GM18505 (cell line): ENCODE results near the gene SSR4.

Source experiments
- ATAC-seq: cut with Tn5 transposase; IDR thresholded peaks from one replicate; pipeline ENCODE4 v1.9.1; 2021; ENCODE audit not compliant: unreplicated experiment
- POLR2A ChIP-seq: IDR thresholded peaks from 4 replicates; pipeline ENCODE4 v1.6.1; 2011; ENCODE audit warnings: borderline replicate concordance; ENCODE audit not compliant: insufficient read depth, insufficient read length; ENCODE audit errors: extremely low read depth

SSR4 gene

DNA sequence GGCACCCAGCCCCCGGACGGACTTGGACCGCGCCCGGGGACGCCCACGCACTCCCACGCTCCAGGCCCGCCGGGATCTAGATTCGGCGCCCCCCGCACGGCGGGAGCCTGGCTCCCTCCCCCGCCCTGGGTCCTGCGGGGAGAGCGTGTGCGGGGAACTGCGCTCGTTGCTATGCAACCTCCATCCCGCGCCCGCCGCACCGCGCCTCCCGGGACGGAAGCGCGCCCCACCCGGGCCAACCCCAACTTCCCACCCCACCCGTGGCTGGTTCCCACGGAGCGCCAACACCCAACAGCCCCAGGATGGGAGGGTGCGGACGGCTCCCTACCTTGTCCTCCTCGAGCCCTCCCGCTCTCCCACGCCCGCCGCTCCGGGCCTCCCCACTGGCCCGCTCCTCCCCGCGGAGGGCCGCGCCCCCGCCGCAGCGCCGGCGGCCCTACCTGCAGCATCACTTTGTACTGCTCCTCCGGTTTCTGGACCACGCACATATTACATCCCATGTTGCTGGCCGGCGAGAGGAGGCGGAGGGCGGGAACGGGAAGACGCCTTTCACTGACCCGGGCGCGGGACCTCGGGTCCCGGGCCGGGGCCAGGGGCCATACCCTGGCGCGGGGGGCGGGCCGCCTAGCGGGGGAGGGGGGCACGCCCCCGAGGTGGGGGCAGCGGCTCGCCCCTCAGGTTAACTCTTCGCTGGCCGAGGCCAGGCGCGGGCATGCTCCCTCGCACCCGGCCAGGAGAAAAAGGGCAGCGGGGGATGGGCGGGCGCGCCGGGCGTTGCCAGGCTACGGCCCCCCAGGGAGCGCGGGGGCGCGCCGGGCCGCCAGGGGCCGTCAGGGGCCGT is 35.6 kb downstream of the SSR4 start, which contains the start of gene PDZD4:
PDZD4 (minus strand) TSS at position 746 of the 841 bp plus-strand sequence; CDS start at position 500, 246 bp downstream.
- no peak for TF ChIP-seq POLR2A
- ATAC-seq: no peak

DNA sequence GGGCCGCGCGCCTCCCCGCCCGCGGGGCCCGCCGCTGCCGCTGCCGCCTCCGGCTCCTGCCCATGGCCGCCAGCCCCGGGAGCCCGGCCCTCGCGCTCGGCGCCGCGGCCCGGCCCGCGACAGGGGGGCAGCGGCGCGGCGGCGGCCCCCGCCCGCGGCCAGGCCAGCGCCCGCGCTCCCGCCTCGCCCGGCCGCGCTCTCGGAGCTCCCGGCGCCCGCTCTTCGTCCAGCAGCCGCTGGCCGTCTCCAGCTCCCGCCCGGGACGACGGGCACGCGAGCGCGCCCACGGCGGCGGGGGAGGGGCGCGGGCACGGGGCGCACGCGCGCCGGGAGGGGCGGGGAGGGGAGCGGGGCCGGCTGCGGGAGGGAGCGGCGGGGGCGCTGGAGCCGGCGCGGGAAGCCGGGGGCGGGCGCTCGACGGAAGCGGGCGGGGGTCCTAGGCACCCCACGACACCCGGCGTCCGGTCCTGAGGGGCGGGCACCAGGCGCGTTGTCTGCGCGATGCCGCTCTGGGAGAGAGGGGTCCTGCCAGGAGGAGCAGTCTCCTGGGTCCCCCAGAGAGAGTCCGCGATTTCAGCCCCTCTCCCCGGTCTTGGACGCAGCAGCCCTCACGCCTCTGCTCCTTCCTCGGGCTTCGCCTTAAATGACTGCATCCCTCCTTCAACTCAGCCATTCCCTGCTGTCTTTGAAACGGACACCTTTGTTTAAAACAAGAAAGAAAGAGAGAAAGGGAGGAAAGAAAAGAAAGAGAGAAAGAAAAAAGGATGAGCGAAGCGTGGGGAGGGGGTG is 36.4 kb downstream of the SSR4 start:
- no peak for ATAC-seq
- TF ChIP-seq POLR2A: no peak

DNA sequence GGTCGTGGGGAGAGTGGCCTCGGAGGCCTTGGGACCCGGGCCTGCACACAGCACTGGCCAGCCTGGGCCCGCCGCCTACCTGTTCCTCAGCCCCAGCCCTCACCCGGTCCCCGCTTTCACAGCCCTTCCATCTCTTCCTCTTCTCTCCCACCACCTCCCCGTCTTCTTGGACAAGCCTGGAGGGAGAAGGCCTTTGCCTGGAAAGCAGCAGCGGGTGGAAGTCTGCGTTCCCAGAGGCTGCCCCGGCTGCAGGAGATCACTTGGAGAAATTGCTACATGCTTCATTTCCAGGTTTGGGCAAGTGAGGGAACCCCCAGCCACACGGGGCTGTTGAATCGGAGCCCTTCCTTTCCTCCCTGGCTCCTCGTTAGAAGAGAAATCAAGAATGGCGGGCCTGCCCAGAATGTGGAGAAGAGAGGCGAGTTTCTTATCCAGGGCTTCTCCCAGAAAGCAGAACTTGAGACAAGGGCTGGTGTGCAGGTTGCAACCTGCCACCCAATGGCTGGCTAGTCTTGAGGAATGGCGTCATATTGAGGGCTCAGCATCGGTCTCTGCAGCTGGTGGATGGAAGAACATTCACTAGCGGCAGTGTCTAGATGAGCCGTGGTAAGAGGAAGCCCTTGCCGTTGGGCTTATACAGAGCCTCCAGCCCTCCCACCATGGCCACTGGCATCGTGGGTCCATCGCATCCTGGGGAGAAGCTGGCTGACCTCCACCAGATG is 37.1 kb downstream of the SSR4 start:
- ATAC-seq: no peak
- no peak for TF ChIP-seq POLR2A

DNA sequence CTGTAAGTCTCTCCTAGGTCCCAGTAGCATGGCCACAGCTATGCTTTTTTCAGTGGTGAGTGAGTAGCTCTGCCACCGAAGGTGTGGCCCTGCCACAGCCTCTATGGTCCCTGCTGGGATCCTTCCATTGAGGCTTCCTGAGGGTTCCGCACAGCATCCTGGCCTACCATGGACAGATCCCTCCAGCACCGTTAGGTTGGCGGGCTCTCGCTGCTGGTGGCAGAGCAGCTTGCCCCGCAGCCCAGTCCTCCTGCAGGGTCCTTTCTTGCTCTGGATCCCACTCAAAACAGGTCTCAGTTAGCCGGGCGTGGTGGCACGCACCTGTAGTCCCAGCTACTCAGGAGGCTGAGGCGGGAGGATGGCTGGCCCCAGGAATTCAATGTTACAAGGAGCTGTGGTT is 38.3 kb downstream of the SSR4 start:
- TF ChIP-seq POLR2A: no peak
- no peak for ATAC-seq

DNA sequence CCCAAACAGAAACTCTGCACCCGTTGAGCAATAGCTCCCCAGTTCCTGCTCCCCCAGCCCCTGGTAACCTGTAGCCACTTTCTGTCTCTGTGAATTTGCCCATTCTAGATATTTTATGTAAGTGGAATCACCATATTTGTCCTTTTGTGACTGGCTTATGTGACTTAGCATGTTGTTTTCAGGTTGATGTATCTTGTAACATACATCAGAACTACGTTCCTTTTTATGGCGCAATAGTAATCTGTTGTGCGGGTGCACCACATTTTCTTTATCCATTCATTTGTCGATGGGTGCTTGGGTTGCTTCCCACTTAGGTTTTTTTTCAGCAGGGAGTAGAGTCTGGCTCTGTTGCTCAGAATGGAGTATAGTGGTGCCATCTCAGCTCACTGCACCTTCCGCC is 42.5 kb downstream of the SSR4 start:
- ATAC-seq: no peak
- TF ChIP-seq POLR2A: no peak

DNA sequence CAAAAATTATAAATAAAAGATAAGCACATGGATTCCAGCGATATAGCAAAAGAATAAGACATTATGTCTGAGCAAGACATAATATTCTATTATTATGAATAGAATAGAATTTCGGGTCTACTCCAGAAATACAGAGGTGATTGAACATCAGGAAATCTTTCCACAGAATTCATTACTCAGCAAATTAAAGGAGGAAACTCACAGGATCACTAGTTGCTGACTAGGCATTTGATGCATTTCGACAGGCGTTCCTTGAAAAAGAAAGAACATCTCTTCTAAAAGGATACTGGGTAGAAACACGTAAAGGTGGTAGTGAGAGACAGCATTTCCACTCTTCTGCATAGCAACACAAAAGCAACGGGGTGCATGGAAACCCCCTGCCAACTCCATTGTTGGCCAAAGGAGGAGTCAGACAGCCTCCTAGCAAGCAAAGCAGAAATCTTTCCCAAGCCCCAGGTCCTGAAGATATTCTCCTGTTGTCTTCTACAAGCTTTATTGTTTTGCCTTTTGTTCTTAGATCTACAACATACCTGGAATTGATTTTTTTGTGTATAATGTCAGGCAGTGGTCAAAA is 50.1 kb downstream of the SSR4 start:
- no peak for ATAC-seq
- no peak for TF ChIP-seq POLR2A

DNA sequence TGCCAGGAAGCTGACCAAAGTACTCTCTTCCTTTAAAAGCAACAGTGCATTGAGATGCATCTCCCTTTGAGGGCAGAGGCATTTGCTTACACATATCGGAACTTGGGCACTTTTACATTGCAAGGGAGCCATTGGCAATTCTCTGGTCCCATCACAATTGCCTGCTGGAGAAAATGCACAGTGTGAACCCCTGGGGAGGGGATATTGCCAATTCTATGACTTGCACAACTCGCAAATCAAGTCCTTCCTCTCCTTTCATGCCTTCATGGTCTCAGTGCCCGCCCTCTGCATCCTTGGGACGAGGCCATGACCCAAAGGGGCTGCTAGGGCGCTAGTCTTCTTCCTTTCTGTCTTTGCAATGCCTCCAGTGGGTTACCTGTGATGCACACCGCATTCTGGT is 50.7 kb downstream of the SSR4 start:
- TF ChIP-seq POLR2A: no peak
- no peak for ATAC-seq

DNA sequence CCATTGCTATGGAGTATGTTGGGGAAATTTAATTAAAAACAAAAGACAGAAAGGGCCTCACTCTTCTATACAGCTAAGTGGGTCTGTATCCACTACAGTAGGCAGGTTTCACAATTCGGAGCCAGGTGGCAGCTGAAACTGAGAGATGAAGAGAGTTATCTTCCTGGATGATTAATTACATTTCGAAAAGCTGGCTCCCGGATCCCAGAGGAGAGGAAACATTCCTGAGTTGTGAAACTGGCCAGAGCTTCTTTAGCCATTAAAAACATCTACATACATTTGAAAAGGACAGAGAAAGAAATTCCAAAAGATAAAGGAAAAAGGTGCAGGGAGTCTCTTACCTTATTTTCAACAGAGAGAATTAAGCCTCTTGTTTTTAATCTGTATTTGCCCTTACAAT is 51.4 kb downstream of the SSR4 start:
- ATAC-seq: no peak
- no peak for TF ChIP-seq POLR2A
